22Rv1 (cell line): ENCODE results near the gene PPP1CC.

ENCODE experiments used
- CTCF ChIP-seq: fragments of 450-650 bp; IDR thresholded peaks from 2 replicates; pipeline ENCODE4 v1.5.1; 2017; ENCODE audit warnings: mild to moderate bottlenecking
- ZFX ChIP-seq: fragments of 450-650 bp; IDR thresholded peaks from 2 replicates; pipeline ENCODE4 v1.6.1; 2017; ENCODE audit warnings: antibody characterized with exemption, borderline replicate concordance

- TF ChIP-seq CTCF, result no peak
- no peak for TF ChIP-seq ZFX
Measured at GRCh38 chr12:110693731-110694130, 49.0 kb downstream of the PPP1CC start.
